CD4-positive, alpha-beta T cell treated with Interleukin-17A for 1 hour (primary cell): Measurements from ENCODE around the gene CYLD.
A peak's percentile ranks its signal among the peaks of the same experiment; 100 is the strongest.

Experiments used
- DNase-seq: peaks from one replicate; pipeline ENCODE4 v3.0.0-alpha.2; 2020

CYLD gene

DNA sequence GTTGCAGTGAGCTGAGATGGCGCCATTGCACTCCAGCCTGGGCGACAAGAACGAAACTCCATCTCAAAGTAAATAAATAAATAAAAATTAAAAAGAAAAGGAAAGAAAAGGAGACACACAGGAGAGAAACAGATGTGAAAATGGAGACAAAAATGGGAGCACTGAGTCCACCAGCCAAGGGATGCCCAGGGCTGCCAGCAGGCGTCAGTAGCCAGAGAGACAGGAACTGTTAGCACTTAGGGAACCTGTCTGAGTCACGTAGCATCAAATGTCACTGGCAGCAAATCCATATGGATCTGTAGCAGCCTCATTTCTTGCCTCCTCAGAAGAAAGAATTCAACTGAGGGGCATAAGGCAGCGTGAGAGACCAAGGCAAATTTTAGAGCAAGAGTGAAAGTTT is 79.7 kb downstream of the CYLD start:
- DNase-seq = no peak

DNA sequence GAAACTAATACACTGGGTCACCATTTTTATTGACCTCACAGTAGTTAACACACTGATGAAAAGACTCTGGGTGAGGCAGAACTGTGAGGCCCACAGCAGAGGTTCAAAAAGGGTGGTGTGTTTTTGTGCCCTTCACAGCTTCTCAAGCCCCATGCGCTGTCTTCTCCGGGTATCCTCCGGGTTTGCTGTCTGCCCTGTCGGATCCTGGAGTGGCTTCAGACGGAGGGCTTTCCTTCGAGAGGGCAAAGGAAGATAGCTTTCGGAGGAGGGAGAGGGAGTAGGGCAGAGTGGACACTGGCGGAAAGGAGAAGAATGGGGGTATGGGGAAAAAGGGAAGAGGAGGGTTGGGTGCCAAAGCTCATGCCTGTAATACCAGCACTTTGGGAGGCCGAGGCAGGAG is 80.8 kb downstream of the CYLD start:
- no peak for DNase-seq

DNA sequence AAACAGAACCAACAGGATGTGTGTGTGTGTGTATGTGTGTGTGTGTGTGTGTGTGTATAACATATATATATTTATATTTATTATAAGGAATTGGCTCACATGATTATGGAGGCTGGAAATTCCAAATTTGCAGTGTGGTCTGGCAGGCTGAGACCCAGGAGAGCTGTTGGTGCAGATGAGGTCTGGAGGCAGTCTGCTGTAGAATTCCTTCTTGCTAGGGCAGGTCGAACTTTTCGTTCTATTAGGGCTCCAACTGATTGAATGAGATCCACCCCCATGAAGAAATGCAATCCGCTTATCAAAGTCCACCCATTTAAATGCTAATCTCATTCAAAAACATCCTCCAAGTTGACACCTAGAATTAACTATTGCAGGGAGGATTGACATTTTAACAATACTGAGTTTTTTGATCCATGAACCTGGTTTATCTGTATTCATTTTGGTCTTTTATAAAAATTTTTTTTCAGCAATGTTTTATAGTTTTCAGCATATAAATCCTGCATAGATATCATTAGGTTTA is 85.0 kb downstream of the CYLD start:
- no peak for DNase-seq

DNA sequence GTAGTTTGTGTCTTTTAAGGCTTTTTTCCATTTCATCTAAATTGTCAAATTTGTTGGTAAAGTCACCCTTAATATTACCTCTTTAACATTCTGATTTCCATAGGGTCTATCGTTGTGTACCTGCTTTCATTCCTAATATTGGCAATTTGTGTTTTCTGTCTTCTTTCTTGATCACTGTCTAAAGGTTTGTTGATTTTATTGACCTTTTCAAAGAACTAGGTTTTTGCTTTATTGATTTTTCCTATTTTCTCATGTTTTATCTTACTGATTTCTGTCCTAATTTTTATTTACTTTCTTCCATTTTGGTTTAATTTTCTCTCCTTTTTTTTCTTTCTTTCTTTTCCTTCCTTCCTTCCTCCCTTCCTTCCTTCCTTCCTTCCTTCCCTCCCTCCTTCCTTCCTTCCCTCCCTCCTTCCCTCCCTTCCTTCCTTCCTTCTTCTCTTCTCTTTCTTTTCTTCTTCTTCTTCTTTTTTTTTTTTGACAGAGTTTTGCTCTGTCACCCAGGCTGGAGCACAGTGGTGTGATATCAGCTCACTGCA is 86.3 kb downstream of the CYLD start:
- DNase-seq = no peak

DNA sequence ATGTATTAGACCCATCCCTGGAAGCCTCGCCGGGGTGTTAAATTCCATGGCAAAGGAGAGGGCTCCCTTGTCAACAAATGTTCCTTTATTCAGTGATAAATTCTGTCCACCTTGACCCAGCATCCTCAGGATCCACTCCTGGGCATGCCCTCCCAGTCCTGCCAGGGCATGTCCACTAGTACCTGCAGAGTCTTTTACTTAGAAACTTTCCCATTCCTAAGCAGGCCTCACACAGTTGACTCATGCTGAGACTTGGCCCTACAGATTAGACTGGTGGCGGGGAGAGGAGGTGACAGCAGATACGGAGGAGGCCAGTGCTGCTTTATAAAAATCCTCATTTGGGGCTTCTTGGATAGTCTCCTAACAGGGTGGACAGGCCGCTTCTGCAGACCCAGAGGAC is 88.8 kb downstream of the CYLD start:
- no peak for DNase-seq

DNA sequence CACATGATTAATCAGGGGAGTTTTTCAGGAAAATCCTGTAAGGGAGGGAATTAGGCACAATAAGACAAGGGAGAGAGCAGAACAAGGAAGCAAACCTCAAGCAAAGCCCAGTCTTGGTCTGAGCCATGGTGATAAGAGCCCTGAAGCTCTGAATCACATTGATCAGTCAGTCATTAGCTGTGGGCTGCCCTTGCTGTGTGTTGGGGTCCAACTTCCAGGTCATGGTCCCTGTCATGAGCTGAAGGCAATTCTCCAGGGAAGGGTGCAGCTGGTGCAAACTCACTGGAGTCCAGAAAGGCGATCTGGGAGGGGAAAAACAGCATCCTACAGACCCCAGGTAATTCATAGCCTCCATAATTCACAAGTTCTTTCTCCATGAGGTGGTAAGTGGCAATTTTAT is 89.9 kb downstream of the CYLD start:
- DNase-seq = no peak

DNA sequence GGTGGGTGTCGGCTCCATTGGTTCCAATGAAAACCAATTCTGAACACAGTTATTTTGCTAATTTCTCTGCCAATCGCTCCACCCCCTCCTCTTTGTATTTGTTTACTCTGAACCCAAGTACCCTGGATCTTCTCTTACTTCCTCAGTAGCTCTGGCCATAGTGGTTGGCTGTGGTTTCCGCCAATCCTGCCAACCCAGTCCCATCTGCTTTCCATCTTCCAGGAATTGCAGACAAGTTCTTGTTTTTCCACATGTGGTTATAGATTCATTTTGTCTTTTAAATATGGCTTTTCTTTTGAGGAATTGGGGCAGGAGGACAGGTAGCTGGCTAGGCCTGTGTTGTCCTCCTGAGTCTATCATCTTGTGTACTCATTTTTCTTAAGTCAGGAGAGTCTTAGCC is 92.0 kb downstream of the CYLD start:
- no peak for DNase-seq

DNA sequence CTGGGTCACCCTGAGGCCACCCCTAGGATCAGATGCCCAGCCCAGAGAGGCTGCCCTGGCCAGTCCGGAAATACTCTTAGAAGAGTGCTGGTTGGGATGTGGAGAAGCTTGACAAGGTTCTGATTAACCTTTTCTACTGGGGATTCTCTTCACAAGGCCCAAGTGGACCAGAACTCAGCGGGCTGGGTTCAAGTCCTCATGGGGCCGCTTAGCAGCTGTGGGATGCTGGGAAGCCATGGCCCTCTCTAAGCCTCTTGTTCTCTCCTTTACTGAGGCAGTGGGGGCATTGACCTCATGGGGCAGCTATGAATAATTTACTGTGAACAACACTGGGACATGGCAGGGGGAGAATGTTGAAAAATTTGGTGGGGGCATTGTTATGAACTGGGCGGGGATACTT is 92.8 kb downstream of the CYLD start:
- DNase-seq = no peak

DNA sequence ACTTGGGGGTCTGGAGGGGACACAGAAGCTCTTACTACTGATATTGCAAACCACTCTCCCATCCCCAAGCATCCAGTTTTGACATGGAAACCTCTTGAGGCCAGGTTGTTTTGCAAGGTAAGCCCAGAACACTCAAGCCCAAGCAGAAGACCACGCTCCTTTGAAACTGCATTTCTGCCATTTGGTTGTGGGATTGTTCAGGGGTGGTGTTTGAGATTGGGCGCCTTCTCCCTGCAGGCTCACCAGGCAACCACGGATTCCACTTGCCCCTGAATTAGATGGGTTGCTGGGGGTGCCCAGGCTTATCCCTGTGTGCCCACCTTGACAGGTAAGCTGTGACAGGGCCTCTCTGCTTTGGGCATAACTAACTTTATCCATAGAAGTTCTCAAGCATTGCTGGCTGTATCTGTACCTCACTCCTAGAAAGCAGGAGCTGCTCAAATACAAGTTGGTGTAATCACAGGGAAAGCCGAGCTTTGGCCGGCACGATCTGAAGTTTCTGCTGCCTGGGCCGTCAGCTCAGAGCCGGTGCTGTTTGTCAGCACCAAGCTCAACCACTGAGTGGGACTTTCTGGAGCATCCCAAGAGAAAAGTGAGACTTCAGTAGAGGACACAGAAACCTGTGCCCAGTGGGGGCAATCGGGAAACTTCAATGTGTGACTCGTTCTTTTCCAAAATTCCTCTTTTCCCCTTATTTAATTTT is 93.6 kb downstream of the CYLD start:
- DNase-seq = no peak

DNA sequence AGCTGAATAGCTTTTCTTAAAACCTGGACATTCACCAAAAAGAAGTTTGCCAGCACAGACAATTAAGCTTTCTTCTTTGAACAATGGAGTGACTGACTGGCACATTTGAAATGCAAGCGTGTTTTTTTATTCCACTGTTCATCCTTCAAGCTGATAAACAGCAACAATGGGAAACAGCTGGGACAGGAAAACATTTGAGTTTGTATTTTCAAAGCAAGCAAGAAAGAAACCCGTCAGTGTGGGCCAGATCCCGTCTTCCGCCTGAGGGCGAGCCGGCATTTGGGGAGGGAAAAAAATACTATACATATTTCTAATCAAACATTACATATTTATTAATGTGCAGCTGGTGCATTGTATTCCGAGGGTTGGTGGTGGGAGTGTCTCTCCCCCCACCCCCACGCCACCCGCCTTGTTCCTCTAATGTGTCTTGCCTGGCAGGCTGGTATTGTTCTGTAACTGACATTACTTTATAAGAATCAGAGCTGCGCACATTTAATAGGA is 94.3 kb downstream of the CYLD start:
- no peak for DNase-seq

DNA sequence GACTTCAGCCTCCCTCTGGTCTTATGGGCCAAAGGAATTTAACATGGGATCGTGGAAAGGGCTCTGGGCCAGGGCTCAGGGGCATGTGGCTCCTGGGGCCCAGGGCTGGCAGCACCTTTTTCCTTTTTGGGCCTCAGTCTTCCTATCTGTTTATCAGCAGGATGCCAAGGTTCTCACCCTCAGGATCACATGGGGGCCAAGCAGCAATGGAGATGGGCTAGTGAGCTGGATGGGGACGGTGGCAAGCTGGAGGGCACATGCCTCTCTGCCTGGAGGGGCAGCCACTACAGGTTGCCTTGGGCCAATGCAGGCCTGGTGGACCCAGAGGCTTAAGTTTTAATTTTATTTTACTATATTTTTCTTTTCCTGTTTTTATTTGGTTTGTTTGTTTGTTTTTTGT is 95.4 kb downstream of the CYLD start:
- no peak for DNase-seq

DNA sequence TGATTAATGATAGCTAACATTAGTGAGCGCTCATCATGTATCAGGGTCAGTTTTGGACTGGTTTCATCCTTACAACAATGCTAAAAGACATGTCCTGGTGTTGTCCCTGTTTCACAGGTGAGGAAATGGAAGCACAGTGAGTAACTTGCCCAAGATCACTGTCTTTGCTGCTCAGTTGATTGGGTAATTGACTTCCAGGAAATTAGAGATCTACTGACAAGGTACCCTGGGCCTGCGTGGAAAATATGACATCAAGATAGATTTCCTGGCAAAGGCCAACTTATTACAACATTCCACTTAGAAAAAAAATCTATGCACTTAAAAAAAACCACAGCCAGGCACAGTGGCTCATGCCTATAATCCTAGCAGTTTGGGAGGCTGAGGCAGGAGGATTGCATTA is 96.3 kb downstream of the CYLD start:
- DNase-seq = no peak

DNA sequence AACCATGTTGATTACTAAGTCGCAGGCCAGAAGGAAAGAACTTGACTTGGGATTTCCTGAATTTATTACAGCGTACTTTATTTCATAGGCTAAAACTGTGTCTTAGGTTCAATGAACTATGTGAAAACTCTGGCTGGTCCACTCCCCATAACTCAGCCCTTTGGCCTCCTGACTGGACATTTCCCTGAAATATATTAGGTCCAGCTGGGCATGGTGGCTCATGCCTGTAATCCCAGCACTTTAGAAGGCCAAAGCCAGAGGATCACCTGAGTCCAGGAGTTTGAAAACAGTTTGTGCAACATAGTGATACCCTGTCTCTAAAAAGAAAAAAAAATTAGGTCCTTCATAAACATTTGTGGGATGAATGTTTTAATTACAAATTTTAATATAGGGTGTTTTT is 97.0 kb downstream of the CYLD start:
- DNase-seq = no peak

DNA sequence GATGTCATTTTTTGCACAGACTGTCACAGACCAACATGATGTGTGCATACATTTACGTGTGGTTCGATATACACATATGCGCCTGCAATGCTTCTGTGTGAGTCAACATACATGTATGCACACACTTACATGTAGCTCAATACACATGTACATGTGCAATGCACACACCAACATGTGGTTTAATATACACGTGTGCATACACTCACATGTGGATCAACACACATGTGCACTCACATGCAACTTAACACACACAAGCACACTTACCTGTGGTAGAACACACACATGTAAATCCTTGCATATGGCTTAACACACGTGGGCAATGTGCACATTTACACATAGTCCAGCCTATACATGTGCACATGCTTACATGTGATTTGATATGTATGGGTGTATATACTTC is 97.5 kb downstream of the CYLD start:
- DNase-seq = no peak

DNA sequence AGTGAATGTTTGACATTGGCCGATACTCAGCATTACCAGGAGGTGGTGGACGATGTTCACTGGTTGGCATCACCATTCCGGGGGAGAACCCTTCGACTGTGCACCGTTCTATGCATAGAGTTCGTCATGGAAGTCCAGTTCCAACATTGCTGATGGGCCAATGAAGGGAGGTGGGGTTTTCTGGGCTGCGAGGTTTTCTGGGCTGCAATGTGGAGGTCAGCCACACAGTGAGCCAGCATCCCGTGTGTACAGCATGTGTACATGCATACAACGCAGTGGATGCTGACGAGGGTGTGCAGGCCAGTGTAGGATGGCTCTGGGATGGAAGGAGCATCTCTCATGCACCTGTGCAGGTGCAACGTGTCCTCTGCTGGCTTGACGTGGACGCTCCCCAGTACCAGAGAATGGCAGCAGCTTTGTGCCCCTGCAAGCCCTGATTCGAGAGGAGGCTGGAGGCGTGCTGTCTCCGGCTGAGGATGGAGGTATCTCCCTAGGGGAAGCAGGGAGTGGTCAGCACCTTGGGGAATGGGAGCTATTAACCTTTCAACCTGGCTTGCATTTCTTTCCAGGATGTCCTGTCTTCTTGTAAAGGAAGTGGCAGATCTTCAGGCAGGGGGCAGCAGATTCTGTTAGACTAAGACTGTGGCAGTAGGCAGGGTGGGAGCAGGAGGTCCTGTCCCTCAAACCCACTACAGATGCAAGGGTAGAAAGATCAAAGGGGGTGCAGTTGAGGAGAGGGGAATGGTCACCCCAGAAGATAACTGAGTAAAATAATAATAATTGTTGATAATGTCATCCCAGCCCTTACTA is 98.2 kb downstream of the CYLD start:
- no peak for DNase-seq

DNA sequence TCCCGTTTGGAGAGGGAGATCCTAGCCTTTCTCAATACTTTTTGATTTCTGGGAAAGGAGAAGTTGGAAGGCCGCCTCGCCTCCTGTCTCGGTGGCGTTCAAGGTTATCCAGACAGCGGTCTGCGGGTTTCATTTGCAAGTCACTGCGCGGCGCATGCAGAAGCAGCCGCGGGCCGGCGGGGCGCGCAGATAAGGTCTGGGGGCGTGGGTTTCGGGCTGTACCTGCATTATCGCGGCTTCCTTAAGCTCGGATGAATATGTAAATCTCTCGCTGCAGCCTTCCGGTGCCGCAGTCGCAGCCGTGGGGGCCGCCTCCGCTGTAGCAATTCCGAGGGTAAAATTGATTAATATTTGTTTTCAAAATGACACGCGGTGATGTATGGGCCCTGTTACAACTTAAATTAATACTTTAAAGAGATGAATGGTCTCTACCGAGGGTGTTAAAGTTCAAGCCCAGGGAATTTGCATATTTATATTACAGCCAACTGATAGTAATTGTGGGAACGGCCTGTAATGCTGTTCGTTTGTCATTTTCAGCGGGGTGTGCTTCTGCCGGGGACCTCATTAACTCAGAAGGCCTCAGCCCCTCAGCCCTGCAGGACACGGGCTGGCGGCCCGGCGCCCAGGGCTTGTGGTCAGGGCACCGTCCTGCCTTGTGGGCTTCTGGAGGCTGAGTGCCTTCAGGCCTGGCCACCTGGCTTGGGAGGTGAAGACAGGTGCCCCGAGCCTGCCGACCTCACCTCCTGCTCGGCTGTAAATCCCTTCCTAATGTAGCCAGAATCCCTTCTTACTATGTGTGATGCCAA is 99.4 kb downstream of the CYLD start:
- DNase-seq = peak; percentile 33

DNA sequence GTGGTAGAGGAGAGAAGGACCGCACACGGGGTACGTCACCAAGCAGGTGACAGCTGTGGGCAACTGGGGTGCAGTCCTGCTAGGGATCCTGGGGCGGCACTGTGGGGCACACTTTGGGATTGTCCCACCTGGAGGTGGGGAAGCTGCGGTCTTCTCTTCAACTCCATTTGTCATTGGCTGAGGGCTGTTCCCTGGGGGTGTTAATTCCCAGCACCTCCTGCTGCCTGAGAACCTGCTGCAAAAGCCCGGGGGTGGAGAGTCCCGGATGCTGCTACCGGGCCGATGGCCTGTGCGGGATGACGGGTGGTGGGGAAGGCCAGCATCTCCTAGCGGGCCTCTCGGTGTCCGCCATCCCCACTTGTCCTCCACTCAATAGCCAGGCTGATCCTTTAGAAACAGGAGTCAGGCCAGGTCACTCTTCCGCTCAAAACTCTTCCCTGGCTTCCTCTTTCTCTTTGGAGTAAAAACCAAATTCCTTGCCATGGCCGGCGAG is 100.2 kb downstream of the CYLD start:
- DNase-seq = no peak

DNA sequence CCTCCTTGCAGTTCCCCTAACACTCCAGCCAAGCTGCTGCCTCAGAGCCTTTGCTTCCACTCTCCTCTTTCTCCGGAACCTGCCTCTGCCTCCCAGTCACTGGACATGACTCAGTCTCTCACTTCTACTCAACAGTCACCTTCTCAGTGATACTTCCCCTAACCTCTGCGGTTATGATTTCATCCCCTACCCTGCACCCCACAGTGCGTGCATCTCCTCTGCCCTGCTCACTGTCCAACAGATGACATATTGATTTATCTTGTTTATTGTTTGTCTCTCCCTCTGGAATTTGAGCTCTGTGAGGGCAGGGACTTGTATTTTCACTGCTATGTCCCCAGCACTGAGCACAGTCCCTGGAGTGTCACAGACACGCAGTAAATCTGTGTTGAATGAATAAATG is 100.7 kb downstream of the CYLD start:
- no peak for DNase-seq

DNA sequence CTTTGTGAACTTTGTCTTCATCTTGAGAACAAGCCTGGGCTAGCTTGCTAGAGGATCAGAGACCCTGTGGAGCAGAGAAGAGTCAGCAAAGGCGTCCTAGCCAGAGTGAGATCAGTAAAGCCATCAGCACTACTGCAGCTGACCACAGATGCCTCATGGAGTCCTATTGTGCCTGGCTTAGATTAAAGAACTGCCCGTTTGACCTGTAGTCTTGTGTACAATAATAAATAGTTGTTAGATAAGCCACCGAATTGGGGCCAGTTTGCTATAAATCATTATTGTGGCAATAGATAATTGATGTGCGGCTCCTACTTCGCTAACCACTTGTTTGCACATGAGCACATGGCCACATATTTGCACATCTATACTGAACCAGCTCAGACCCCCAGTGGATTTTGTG is 103.0 kb downstream of the CYLD start:
- DNase-seq = no peak

DNA sequence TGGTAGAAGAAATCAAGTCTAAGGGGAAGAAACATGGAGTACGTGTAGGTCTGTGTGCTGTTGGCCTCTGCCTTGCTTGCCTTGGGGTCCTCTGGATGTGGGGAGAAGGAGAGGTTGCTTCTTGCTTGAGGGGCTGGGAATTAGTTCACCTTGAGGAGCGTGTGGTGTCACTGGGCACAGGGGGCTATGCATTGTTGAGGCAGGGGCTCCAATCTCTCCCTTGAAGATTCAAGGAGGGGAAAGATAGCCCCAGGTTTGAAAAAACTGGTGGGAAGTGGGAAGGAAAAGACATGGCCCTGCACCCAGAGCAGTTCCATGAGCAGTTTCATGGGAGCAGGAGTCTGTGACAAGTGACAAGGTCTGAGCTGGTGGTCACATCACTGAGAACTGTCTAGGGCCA is 103.4 kb downstream of the CYLD start:
- DNase-seq = no peak

DNA sequence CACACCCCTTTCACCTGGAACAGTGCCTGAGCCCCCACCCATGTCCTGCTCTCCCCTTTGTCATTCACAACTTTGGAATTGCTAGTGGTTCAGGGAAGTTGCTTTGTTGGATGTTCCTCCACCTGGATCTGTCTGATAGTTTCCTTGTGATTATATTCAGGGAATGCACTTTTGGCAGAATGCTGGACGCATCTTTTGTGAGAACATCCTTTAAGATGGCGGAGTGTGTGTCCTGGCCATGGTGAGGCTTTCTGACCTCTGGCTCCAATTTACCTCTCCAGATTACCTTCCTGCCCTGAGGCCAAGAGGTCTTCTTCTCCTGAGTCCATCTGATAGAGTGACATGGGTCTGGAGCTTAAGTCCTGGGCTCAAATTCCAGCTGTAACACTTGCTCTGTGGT is 104.6 kb downstream of the CYLD start:
- no peak for DNase-seq

DNA sequence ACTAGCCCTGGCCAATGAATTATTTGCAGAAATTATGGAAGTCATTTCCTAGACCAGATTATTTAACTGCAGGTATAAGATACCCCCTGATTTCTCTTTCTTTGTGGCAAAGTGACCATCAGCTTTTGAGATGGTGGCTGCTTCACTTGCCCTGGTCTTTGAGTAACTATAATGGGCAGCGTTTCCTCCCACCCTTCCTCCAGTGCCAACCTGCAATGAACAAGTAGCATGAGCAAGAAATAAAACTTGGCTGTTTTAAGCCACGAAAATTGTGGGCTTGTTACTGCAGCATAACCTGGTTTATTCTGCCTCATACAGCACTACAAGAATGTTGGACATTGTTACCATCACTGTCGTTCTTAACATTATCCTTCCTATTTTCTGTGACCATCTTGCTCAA is 105.3 kb downstream of the CYLD start:
- DNase-seq = no peak
